ENCODE results near the gene PLCE1.

DNA sequence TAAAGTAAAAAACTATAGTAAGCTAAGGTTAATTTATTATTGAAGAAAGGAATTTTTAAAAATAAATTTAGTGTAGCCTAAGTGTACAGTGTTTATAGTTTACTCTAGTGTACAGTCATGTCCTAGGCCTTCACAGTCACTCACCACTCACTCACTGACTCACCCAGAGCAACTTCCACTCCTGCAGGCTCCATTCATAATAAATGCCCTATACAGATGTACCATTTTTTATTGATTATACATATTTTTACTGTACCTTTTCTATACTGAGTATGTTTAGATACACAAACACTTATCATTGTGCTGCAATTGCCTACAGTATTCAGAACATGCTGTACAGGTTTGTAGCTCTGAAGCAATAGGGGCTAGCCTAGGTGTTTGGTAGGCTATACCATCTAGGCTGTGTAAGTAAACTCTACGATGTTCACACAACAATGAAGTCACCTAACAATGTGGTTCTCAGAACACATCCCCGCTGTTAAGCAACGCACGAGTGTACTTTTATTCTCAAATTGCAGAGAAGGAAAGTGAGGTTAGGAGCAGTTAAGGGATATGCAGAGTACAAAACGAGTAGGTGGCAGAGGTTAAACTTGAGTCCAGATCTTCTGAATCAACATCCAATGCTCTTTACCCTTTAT, 38.9 kb upstream of the PLCE1 start:
- TF ChIP-seq POLR2AphosphoS5 (IDR thresholded peaks at IDR 0.05): no peak
- no peak for TF ChIP-seq POLR2A (IDR thresholded peaks at IDR 0.05; ENCODE audit: low read depth)
- TF ChIP-seq, protein P1, sequence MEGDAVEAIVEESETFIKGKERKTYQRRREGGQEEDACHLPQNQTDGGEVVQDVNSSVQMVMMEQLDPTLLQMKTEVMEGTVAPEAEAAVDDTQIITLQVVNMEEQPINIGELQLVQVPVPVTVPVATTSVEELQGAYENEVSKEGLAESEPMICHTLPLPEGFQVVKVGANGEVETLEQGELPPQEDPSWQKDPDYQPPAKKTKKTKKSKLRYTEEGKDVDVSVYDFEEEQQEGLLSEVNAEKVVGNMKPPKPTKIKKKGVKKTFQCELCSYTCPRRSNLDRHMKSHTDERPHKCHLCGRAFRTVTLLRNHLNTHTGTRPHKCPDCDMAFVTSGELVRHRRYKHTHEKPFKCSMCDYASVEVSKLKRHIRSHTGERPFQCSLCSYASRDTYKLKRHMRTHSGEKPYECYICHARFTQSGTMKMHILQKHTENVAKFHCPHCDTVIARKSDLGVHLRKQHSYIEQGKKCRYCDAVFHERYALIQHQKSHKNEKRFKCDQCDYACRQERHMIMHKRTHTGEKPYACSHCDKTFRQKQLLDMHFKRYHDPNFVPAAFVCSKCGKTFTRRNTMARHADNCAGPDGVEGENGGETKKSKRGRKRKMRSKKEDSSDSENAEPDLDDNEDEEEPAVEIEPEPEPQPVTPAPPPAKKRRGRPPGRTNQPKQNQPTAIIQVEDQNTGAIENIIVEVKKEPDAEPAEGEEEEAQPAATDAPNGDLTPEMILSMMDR (IDR thresholded peaks at IDR 0.05): no peak
- no peak for TF ChIP-seq EP300 (IDR thresholded peaks at IDR 0.05)

Measured in esophagus muscularis mucosa (tissue), 4 donors.